Liver (tissue), 9 donors: Measurements from ENCODE around the gene RARG. TPM values are rescaled to one million over a fixed set of nuclear protein-coding genes. Genes with fewer than 3 reads are reported as not detected.

Source experiments
- DNase-seq: peaks from one replicate; pipeline ENCODE4 v3.0.0-alpha.2; 2017; ENCODE audit warnings: low spot score
- H3K27ac ChIP-seq, 2 donors: one replicate each; pipeline ENCODE4 v1.7.0; 2013; ENCODE audit warnings: inconsistent platforms in 2 of 2, low read length in 2 of 2, control low read depth in 1 of 2, low read depth in 1 of 2, mild to moderate bottlenecking in 1 of 2
- H3K27me3 ChIP-seq, 4 donors: one replicate each; pipeline versions ENCODE4 v1.6.1 to v1.7.0; 2013; ENCODE audit warnings: low read length in 3 of 4, inconsistent platforms in 1 of 4, mild to moderate bottlenecking in 1 of 4, moderate library complexity in 1 of 4; ENCODE audit not compliant: control insufficient read depth in 4 of 4, insufficient read depth in 4 of 4
- H3K36me3 ChIP-seq, 4 donors: one replicate each; pipeline versions ENCODE4 v1.6.1 to v1.7.0; 2013; ENCODE audit warnings: low read length in 3 of 4, mild to moderate bottlenecking in 3 of 4, low read depth in 1 of 4, moderate library complexity in 1 of 4; ENCODE audit not compliant: control insufficient read depth in 4 of 4, insufficient read depth in 3 of 4
- H3K4me1 ChIP-seq, 4 donors: one replicate each; pipeline versions ENCODE4 v1.6.1 to v1.7.0; 2013; ENCODE audit warnings: low read length in 3 of 4, mild to moderate bottlenecking in 3 of 4, moderate library complexity in 1 of 4; ENCODE audit not compliant: control insufficient read depth in 4 of 4, insufficient read depth in 4 of 4
- H3K4me3 ChIP-seq, 3 donors: one replicate each; pipeline versions ENCODE4 v1.6.1 to v1.7.0; 2013; ENCODE audit warnings: low read length in 3 of 3, control low read depth in 1 of 3, low read depth in 1 of 3, mild to moderate bottlenecking in 1 of 3
- H3K9ac ChIP-seq, 2 donors: one replicate each; pipeline ENCODE4 v1.7.0; 2013; ENCODE audit warnings: low read length in 2 of 2, mild to moderate bottlenecking in 2 of 2, moderate library complexity in 2 of 2, control low read depth in 1 of 2, low read depth in 1 of 2
- H3K9me3 ChIP-seq, 4 donors: one replicate each; pipeline versions ENCODE4 v1.6.1 to v1.7.0; 2013; ENCODE audit warnings: low read length in 3 of 4; ENCODE audit not compliant: control insufficient read depth in 4 of 4
- ATF3 ChIP-seq: IDR thresholded peaks from 2 replicates; pipeline ENCODE4 v1.6.1; 2016; ENCODE audit warnings: antibody characterized with exemption
- CTCF ChIP-seq: fragments of 150-350 bp; IDR thresholded peaks from 2 replicates; pipeline ENCODE4 v1.5.1; 2017; ENCODE audit warnings: improper control_type of control experiment, low read depth, low read length; ENCODE audit not compliant: missing input control
- EGR1 ChIP-seq, 2 donors: IDR thresholded peaks; 2 replicates each; pipeline ENCODE4 v1.6.1; 2016 to 2018; ENCODE audit warnings: antibody characterized with exemption in 2 of 2, low read depth in 2 of 2
- FOXA2 ChIP-seq: IDR thresholded peaks from 2 replicates; pipeline ENCODE4 v1.6.1; 2016; ENCODE audit warnings: antibody characterized with exemption
- HNF4G ChIP-seq: IDR thresholded peaks from 2 replicates; pipeline ENCODE4 v1.6.1; 2016; ENCODE audit warnings: antibody characterized with exemption
- MAX ChIP-seq: IDR thresholded peaks from 2 replicates; pipeline ENCODE4 v1.6.1; 2016; ENCODE audit warnings: antibody characterized with exemption
- RAD21 ChIP-seq, 2 donors: IDR thresholded peaks; 2 replicates each; pipeline ENCODE4 v1.6.1; 2016; ENCODE audit warnings: antibody characterized with exemption in 2 of 2, mild to moderate bottlenecking in 2 of 2
- REST ChIP-seq: IDR thresholded peaks from 2 replicates; pipeline ENCODE4 v1.6.1; 2016; ENCODE audit warnings: antibody characterized with exemption, mild to moderate bottlenecking
- RXRA ChIP-seq, 2 donors: IDR thresholded peaks; 2 replicates each; pipeline ENCODE4 v1.6.1; 2017 to 2018; ENCODE audit warnings: antibody characterized with exemption in 2 of 2, mild to moderate bottlenecking in 1 of 2
- YY1 ChIP-seq: IDR thresholded peaks from 2 replicates; pipeline ENCODE4 v1.6.1; 2016; ENCODE audit warnings: antibody characterized with exemption, mild to moderate bottlenecking
- WGBS: extraction: QIAGEN DNeasy Blood & Tissue Kit; methylation state at CpG from one replicate; pipeline ENCODE4 v1.1.7; 2013; 5-methylcytosine and 5-hydroxymethylcytosine counted together
- polyA plus RNA-seq, 2 donors: library from polyadenylated mRNA; stranded (reverse) in 1 of 2; unstranded in 1 of 2; fragments of 200-250 nt in 1 of 2; fragments of >200 nt in 1 of 2; fragmentation: Nextera tagmentation in 1 of 2; extraction: Ambion mirVana in 1 of 2; gene quantifications; one replicate each; pipeline versions ENCODE4 v1.2.1 to v1.2.3, GENCODE V29; 2013 to 2015
- total RNA-seq, 2 donors: library from RNA; depleted of rRNA; stranded (reverse); fragments of >200 nt; gene quantifications; one replicate each; pipeline ENCODE4 v1.2.3, GENCODE V29; 2014
- donor health status: healthy.
- donor health status: healthy.
- donor health status: healthy.
- donor health status: healthy.
- donor health status: healthy.

RARG gene
- total and polyA plus RNA-seq, 4 donors = 1.7 to 3.1 (median 2.7) TPM

- Histone ChIP-seq H3K36me3 (no peaks in the 10 kb centered on the region), H3K9me3 (no peaks in the 10 kb centered on the region), H3K27me3 (no peaks in the 10 kb centered on the region), H3K4me3 (no peak overlapping the region), H3K4me1 (peaks cover 0 to 20% (median 10%) of the 10 kb centered on the region in 4 donors), H3K9ac (no peak overlapping the region), H3K27ac (peak overlapping the region in 1 of 2 donors; percentile 98)
- TF ChIP-seq ATF3 (no peak), RXRA (IDR thresholded peaks at IDR 0.05) (no peak), YY1 (no peak), RAD21 (IDR thresholded peaks at IDR 0.05) (no peak), HNF4G (no peak), EGR1 (IDR thresholded peaks at IDR 0.05; ENCODE audit: low read depth in 2 of 2) (no peak)
- DNase-seq = no peak
- 62% methylated on average over 4 of the region's 4 CpGs for WGBS
These were observed 9.2 kb downstream of the RARG start for GRCh38 chr12:53222806-53223261.

GRCh38 chr12:53222170-53222721 is 9.8 kb downstream of the RARG start:
- H3K27me3 ChIP-seq = no peaks in the 10 kb centered on the region
- H3K36me3 ChIP-seq = no peaks in the 10 kb centered on the region
- TF ChIP-seq RXRA (IDR thresholded peaks at IDR 0.05) (no peak), FOXA2 (no peak), ATF3 (no peak), RAD21 (IDR thresholded peaks at IDR 0.05) (no peak)
- 62% methylated on average over 5 of the region's 5 CpGs for WGBS
- H3K9me3 ChIP-seq = no peaks in the 10 kb centered on the region
- no peak overlapping the region for H3K9ac ChIP-seq
- peak overlapping the region in 1 of 2 donors; percentile 98 for H3K27ac ChIP-seq
- peaks cover 0 to 22% (median 10%) of the 10 kb centered on the region in 4 donors for H3K4me1 ChIP-seq
- DNase-seq = no peak
- H3K4me3 ChIP-seq = peak overlapping the region in 1 of 3 donors; percentile 57

- Histone ChIP-seq H3K9ac (peak overlapping the region; percentile 75 to 89), H3K4me3 (peak overlapping the region; percentile 57 to 82 (median 64)), H3K36me3 (no peaks in the 10 kb centered on the region), H3K27me3 (no peaks in the 10 kb centered on the region), H3K27ac (peak overlapping the region; percentile 97 to 98), H3K9me3 (no peaks in the 10 kb centered on the region), H3K4me1 (peaks cover 0 to 22% (median 10%) of the 10 kb centered on the region in 4 donors)
- peak; percentile 65 for DNase-seq
- 2% methylated on average over 72 of the region's 72 CpGs for WGBS
- TF ChIP-seq MAX (no peak), CTCF (peak; percentile 13), REST (peak; percentile 20)
These were observed 10.6 kb downstream of the RARG start for GRCh38 chr12:53221203-53222080.
